Measurements from ENCODE around the gene RGS21.
"Not testable (repeated sequence)": the region's sequence is repeated elsewhere in the genome, so short reads cannot be mapped to it uniquely, and the experiment has no call there.

RGS21 gene

GRCh38 chr1:192284927-192285326 lies 31.9 kb upstream of the RGS21 start:
- no peak overlapping the region for H3K9ac ChIP-seq (ENCODE audit: low read depth, low read length, poor library complexity, severe bottlenecking)
- no peaks in the 10 kb centered on the region; the same call in 1 of the 2 replicates for H3K36me3 ChIP-seq (ENCODE audit: insufficient read depth, low read length)
- H3K4me1 ChIP-seq (ENCODE audit: insufficient read depth, low read length, poor library complexity, severe bottlenecking): no peaks in the 10 kb centered on the region
- no peaks in the 10 kb centered on the region for H3K27me3 ChIP-seq (ENCODE audit: insufficient read depth, low read length, poor library complexity, severe bottlenecking)
- no peak overlapping the region; the same call in 1 of the 2 replicates for H2AFZ ChIP-seq (ENCODE audit: low read length)
- no peaks in the 10 kb centered on the region for H4K20me1 ChIP-seq (ENCODE audit: insufficient read depth, low read length, poor library complexity, severe bottlenecking)
- H3K9me2 ChIP-seq (replicated peaks; ENCODE audit: low read depth, low read length): no peaks in the 10 kb centered on the region
- TF ChIP-seq EZH2phosphoT487 (IDR thresholded peaks at IDR 0.05; ENCODE audit: borderline replicate concordance) (no peak), CTCF (conservative IDR thresholded peaks at IDR 0.05; ENCODE audit: low read length) (no peak)
- H3K79me2 ChIP-seq (ENCODE audit: insufficient read depth, low read length): no peaks in the 10 kb centered on the region
- no peaks in the 10 kb centered on the region for H3F3A ChIP-seq (ENCODE audit: low read depth)
- H3K4me2 ChIP-seq (ENCODE audit: low read depth, low read length, poor library complexity, severe bottlenecking): no peak overlapping the region
- H3K4me3 ChIP-seq (ENCODE audit: low read length, poor library complexity, severe bottlenecking): no peak overlapping the region
- H3K9me3 ChIP-seq (ENCODE audit: insufficient read depth, low read depth, low read length): peaks cover 18% of the 10 kb centered on the region; the same call in 1 of the 2 replicates

- no peaks in the 10 kb centered on the region for H3K9me2 ChIP-seq (replicated peaks; ENCODE audit: low read depth, low read length)
- TF ChIP-seq EZH2phosphoT487 (IDR thresholded peaks at IDR 0.05; ENCODE audit: borderline replicate concordance): no peak
- TF ChIP-seq CTCF (conservative IDR thresholded peaks at IDR 0.05; ENCODE audit: low read length): no peak
Measured at GRCh38 chr1:192303029-192303428, 13.8 kb upstream of the RGS21 start.

GRCh38 chr1:192308314-192308713 lies 8.5 kb upstream of the RGS21 start:
- not testable (repeated sequence) for H3K27me3 ChIP-seq (ENCODE audit: insufficient read depth, low read length, poor library complexity, severe bottlenecking); H3K4me3 ChIP-seq (ENCODE audit: low read length, poor library complexity, severe bottlenecking); H3K9me2 ChIP-seq (replicated peaks; ENCODE audit: low read depth, low read length)

More at GRCh38 chr1:192303029-192303428, 13.8 kb upstream of the RGS21 start:
- Histone ChIP-seq H3F3A (ENCODE audit: low read depth) (no peaks in the 10 kb centered on the region), H3K9me3 (ENCODE audit: insufficient read depth, low read depth, low read length) (peaks cover 5% of the 10 kb centered on the region; the same call in 1 of the 2 replicates), H3K27me3 (ENCODE audit: insufficient read depth, low read length, poor library complexity, severe bottlenecking) (no peaks in the 10 kb centered on the region), H3K79me2 (ENCODE audit: insufficient read depth, low read length) (no peaks in the 10 kb centered on the region), H2AFZ (ENCODE audit: low read length) (no peak overlapping the region), H3K9ac (ENCODE audit: low read depth, low read length, poor library complexity, severe bottlenecking) (no peak overlapping the region), H3K4me1 (ENCODE audit: insufficient read depth, low read length, poor library complexity, severe bottlenecking) (no peaks in the 10 kb centered on the region), H3K4me3 (ENCODE audit: low read length, poor library complexity, severe bottlenecking) (no peak overlapping the region), H3K36me3 (ENCODE audit: insufficient read depth, low read length) (no peaks in the 10 kb centered on the region), H4K20me1 (ENCODE audit: insufficient read depth, low read length, poor library complexity, severe bottlenecking) (no peaks in the 10 kb centered on the region), H3K4me2 (ENCODE audit: low read depth, low read length, poor library complexity, severe bottlenecking) (no peak overlapping the region)

GRCh38 chr1:192311281-192311680 lies 5.5 kb upstream of the RGS21 start:
- TF ChIP-seq CTCF (conservative IDR thresholded peaks at IDR 0.05; ENCODE audit: low read length) (peak; percentile 85), EZH2phosphoT487 (IDR thresholded peaks at IDR 0.05; ENCODE audit: borderline replicate concordance) (no peak)
- no peaks in the 10 kb centered on the region for H3K79me2 ChIP-seq (ENCODE audit: insufficient read depth, low read length)
- no peaks in the 10 kb centered on the region for H3K27me3 ChIP-seq (ENCODE audit: insufficient read depth, low read length, poor library complexity, severe bottlenecking)
- H3K9me2 ChIP-seq (replicated peaks; ENCODE audit: low read depth, low read length): no peaks in the 10 kb centered on the region
- no peak overlapping the region for H3K4me2 ChIP-seq (ENCODE audit: low read depth, low read length, poor library complexity, severe bottlenecking)
- H4K20me1 ChIP-seq (ENCODE audit: insufficient read depth, low read length, poor library complexity, severe bottlenecking): no peaks in the 10 kb centered on the region
- no peak overlapping the region for H2AFZ ChIP-seq (ENCODE audit: low read length)
- H3K9me3 ChIP-seq (ENCODE audit: insufficient read depth, low read depth, low read length): peaks cover 12% of the 10 kb centered on the region; the same call in 1 of the 2 replicates
- H3K4me1 ChIP-seq (ENCODE audit: insufficient read depth, low read length, poor library complexity, severe bottlenecking): no peaks in the 10 kb centered on the region
- no peaks in the 10 kb centered on the region for H3F3A ChIP-seq (ENCODE audit: low read depth)
- H3K9ac ChIP-seq (ENCODE audit: low read depth, low read length, poor library complexity, severe bottlenecking): no peak overlapping the region
- H3K36me3 ChIP-seq (ENCODE audit: insufficient read depth, low read length): no peaks in the 10 kb centered on the region
- no peak overlapping the region for H3K4me3 ChIP-seq (ENCODE audit: low read length, poor library complexity, severe bottlenecking)

More at GRCh38 chr1:192308314-192308713, 8.5 kb upstream of the RGS21 start:
- H3K4me1 ChIP-seq (ENCODE audit: insufficient read depth, low read length, poor library complexity, severe bottlenecking); H3K9ac ChIP-seq (ENCODE audit: low read depth, low read length, poor library complexity, severe bottlenecking); H3K79me2 ChIP-seq (ENCODE audit: insufficient read depth, low read length); H4K20me1 ChIP-seq (ENCODE audit: insufficient read depth, low read length, poor library complexity, severe bottlenecking); H3F3A ChIP-seq (ENCODE audit: low read depth); H3K4me2 ChIP-seq (ENCODE audit: low read depth, low read length, poor library complexity, severe bottlenecking); H2AFZ ChIP-seq (ENCODE audit: low read length); H3K36me3 ChIP-seq (ENCODE audit: insufficient read depth, low read length): not testable (repeated sequence)
- peaks cover 12% of the 10 kb centered on the region; the same call in 1 of the 2 replicates for H3K9me3 ChIP-seq (ENCODE audit: insufficient read depth, low read depth, low read length)
